Measurements from ENCODE around the gene MAGT1. TPM values are rescaled to one million over a fixed set of nuclear protein-coding genes. Genes with fewer than 3 reads are reported as not detected.
"Not testable (repeated sequence)": the region's sequence is repeated elsewhere in the genome, so short reads cannot be mapped to it uniquely, and the experiment has no call there.

The MAGT1 gene
- total RNA-seq, 1 experiment from 2014 or later: 75.0 TPM

GRCh38 chrX:77899081-77899828 is 4.0 kb upstream of the MAGT1 start, which contains the start of gene COX7B:
Gene COX7B, plus strand, starts transcription at chrX:77899468. Its CDS starts 86 bp downstream, at chrX:77899554.
- POLR2A ChIA-PET: interaction anchor here (0.6 to 1.8 kb wide), 5 partner anchors 10 to 212 kb away, joined by 3 to 12 read pairs (median 3); partner anchors contain the start of gene ATP7A
- peak within 1 kb of the TSS; percentile 95 for H3K4me3 Mint-ChIP-seq (ENCODE audit: unreplicated experiment)
- no peaks in the 10 kb centered on the region for H3K9me3 ChIP-seq
- intact Hi-C loops (cut with micrococcal nuclease; ENCODE audit: unreplicated experiment): loop anchor here (1.0 to 10.0 kb wide), 5 partner anchors 11 to 1752 kb away; partner anchors contain the start of genes ATP7A and ATRX
- peaks cover 38% of the 10 kb centered on the region for H3K36me3 Mint-ChIP-seq (ENCODE audit: insufficient read depth, unreplicated experiment)
- H3K36me3 ChIP-seq (ENCODE audit: control insufficient read depth, insufficient read depth, low read length): no peaks in the 10 kb centered on the region
- H3K27me3 Mint-ChIP-seq (ENCODE audit: insufficient read depth, unreplicated experiment): no peaks in the 10 kb centered on the region
- TF ChIP-seq CTCF (IDR thresholded peaks at IDR 0.05; ENCODE audit: insufficient read depth in 1 of 2, low read depth in 1 of 2, low read length in 1 of 2, severe bottlenecking in 1 of 2, unreplicated experiment in 1 of 2): peak in 1 of 2 experiments; percentile 45
- no peaks in the 10 kb centered on the region for H3K27me3 ChIP-seq (replicated peaks; ENCODE audit: control insufficient read depth, insufficient read depth, low read length)
- DNase-seq: peak; percentile 81 to 84
- BruUV-seq (replicated peaks): no TSS peak
- H3K4me1 Mint-ChIP-seq (ENCODE audit: low read depth, unreplicated experiment): no peaks in the 10 kb centered on the region
- peak within 1 kb of the TSS; percentile 76 for H3K27ac Mint-ChIP-seq (ENCODE audit: unreplicated experiment)
- no peaks in the 10 kb centered on the region for H3K9me3 Mint-ChIP-seq (ENCODE audit: unreplicated experiment)
- H3K4me1 ChIP-seq: no peaks in the 10 kb centered on the region
- peak within 1 kb of the TSS; percentile 43 for H3K4me3 ChIP-seq (ENCODE audit: low read depth, low read length)
- CTCF ChIA-PET: interaction anchor here (0.9 to 1.5 kb wide), 2 partner anchors 11 to 13 kb away, joined by 3 to 8 read pairs; partner anchors contain the start of gene ATP7A

GRCh38 chrX:77893713-77894112 is 1.5 kb downstream of the MAGT1 start:
- Histone ChIP-seq H3K36me3 (ENCODE audit: control insufficient read depth, insufficient read depth, low read length) (no peaks in the 10 kb centered on the region), H3K4me3 (ENCODE audit: low read depth, low read length) (peak overlapping the region; percentile 81), H3K27me3 (replicated peaks; ENCODE audit: control insufficient read depth, insufficient read depth, low read length) (no peaks in the 10 kb centered on the region), H3K4me1 (no peaks in the 10 kb centered on the region), H3K9me3 (no peaks in the 10 kb centered on the region)
- intact Hi-C loops (cut with micrococcal nuclease; ENCODE audit: unreplicated experiment): loop anchor here (2.0 to 10.0 kb wide), 2 partner anchors 209 to 211 kb away; partner anchors contain the start of gene PGK1
- DNase-seq: no peak
- H3K36me3 Mint-ChIP-seq (ENCODE audit: insufficient read depth, unreplicated experiment): peaks cover 20% of the 10 kb centered on the region
- H3K4me3 Mint-ChIP-seq (ENCODE audit: unreplicated experiment): peak overlapping the region; percentile 50
- POLR2A ChIA-PET: no interaction called here
- no TSS peak for BruUV-seq (replicated peaks)
- H3K27me3 Mint-ChIP-seq (ENCODE audit: insufficient read depth, unreplicated experiment): no peaks in the 10 kb centered on the region
- no peaks in the 10 kb centered on the region for H3K9me3 Mint-ChIP-seq (ENCODE audit: unreplicated experiment)
- TF ChIP-seq CTCF (IDR thresholded peaks at IDR 0.05; ENCODE audit: insufficient read depth in 1 of 2, low read depth in 1 of 2, low read length in 1 of 2, severe bottlenecking in 1 of 2, unreplicated experiment in 1 of 2): no peak
- CTCF ChIA-PET: no interaction called here
- no peaks in the 10 kb centered on the region for H3K4me1 Mint-ChIP-seq (ENCODE audit: low read depth, unreplicated experiment)
- no peak overlapping the region for H3K27ac Mint-ChIP-seq (ENCODE audit: unreplicated experiment)

GRCh38 chrX:77892887-77893286 is 2.3 kb downstream of the MAGT1 start:
- TF ChIP-seq CTCF (IDR thresholded peaks at IDR 0.05; ENCODE audit: insufficient read depth in 1 of 2, low read depth in 1 of 2, low read length in 1 of 2, severe bottlenecking in 1 of 2, unreplicated experiment in 1 of 2): no peak
- H3K27me3 ChIP-seq (replicated peaks; ENCODE audit: control insufficient read depth, insufficient read depth, low read length): no peaks in the 10 kb centered on the region
- CTCF ChIA-PET: no interaction called here
- Mint-ChIP-seq H3K4me3 (ENCODE audit: unreplicated experiment) (peak overlapping the region; percentile 50), H3K9me3 (ENCODE audit: unreplicated experiment) (no peaks in the 10 kb centered on the region), H3K4me1 (ENCODE audit: low read depth, unreplicated experiment) (no peaks in the 10 kb centered on the region), H3K36me3 (ENCODE audit: insufficient read depth, unreplicated experiment) (peaks cover 20% of the 10 kb centered on the region), H3K27me3 (ENCODE audit: insufficient read depth, unreplicated experiment) (no peaks in the 10 kb centered on the region), H3K27ac (ENCODE audit: unreplicated experiment) (no peak overlapping the region)
- DNase-seq: no peak
- POLR2A ChIA-PET: no interaction called here
- intact Hi-C loops (cut with micrococcal nuclease; ENCODE audit: unreplicated experiment): loop anchor here (10.0 kb wide), 1 partner anchor 208 kb away; no protein-coding TSS in a partner anchor
- no peaks in the 10 kb centered on the region for H3K4me1 ChIP-seq
- H3K36me3 ChIP-seq (ENCODE audit: control insufficient read depth, insufficient read depth, low read length): no peaks in the 10 kb centered on the region
- no peak overlapping the region for H3K4me3 ChIP-seq (ENCODE audit: low read depth, low read length)
- no peaks in the 10 kb centered on the region for H3K9me3 ChIP-seq
- no TSS peak for BruUV-seq (replicated peaks)

GRCh38 chrX:77881418-77881817 is 13.8 kb downstream of the MAGT1 start:
- H3K4me3 Mint-ChIP-seq (ENCODE audit: unreplicated experiment); CTCF ChIA-PET; H3K27ac Mint-ChIP-seq (ENCODE audit: unreplicated experiment); H3K4me1 ChIP-seq; H3K27me3 Mint-ChIP-seq (ENCODE audit: insufficient read depth, unreplicated experiment); intact Hi-C loops (cut with micrococcal nuclease; ENCODE audit: unreplicated experiment); H3K9me3 Mint-ChIP-seq (ENCODE audit: unreplicated experiment); H3K9me3 ChIP-seq; POLR2A ChIA-PET; DNase-seq; H3K36me3 ChIP-seq (ENCODE audit: control insufficient read depth, insufficient read depth, low read length); H3K36me3 Mint-ChIP-seq (ENCODE audit: insufficient read depth, unreplicated experiment); H3K4me3 ChIP-seq (ENCODE audit: low read depth, low read length); H3K4me1 Mint-ChIP-seq (ENCODE audit: low read depth, unreplicated experiment); H3K27me3 ChIP-seq (replicated peaks; ENCODE audit: control insufficient read depth, insufficient read depth, low read length): not testable (repeated sequence)
- BruUV-seq (replicated peaks): TSS peak; percentile 16
